ENCODE data around the gene JHY. TPM values are rescaled to one million over a fixed set of nuclear protein-coding genes. Genes with fewer than 3 reads are reported as not detected.

JHY gene
- total RNA-seq, 1 experiment from 2014 or later = 0.79 TPM

DNA sequence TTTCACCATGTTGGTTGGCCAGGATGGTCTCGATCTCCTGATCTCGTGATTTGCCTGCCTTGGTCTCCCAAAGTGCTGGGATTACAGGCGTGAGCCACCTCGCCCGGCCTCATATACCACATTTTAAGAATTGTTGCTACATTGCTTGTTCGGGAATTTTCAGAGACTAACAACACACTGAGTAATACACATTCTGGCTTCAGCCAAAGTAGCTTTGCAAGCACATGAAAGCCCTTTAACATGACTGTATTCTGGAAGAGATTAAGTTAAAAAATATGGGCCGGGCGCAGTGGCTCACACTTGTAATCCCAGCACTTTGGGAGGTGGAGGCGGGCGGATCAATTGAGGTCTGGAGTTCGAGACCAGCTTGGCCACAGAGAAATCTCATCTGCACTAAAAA is 29.3 kb upstream of the JHY start:
- Histone ChIP-seq H3K56ac (ENCODE audit: insufficient read length, low read depth, low read length) (no peak overlapping the region), H3K27me3 (ENCODE audit: insufficient read depth, low read length) (no peaks in the 10 kb centered on the region)

More for the DNA sequence above, 29.3 kb upstream of the JHY start:
- Histone ChIP-seq H3K23me2 (ENCODE audit: insufficient read length, low read depth, low read length, poor library complexity, severe bottlenecking) (no peaks in the 10 kb centered on the region), H3K4me1 (ENCODE audit: insufficient read depth, low read length) (peaks cover 5% of the 10 kb centered on the region), H2AFZ (ENCODE audit: low read length) (no peak overlapping the region), H2BK5ac (ENCODE audit: insufficient read length, low read length) (no peak overlapping the region), H2BK12ac (ENCODE audit: insufficient read length, low read depth, low read length) (no peak overlapping the region), H3K4ac (ENCODE audit: low read depth, low read length) (no peak overlapping the region), H2BK20ac (ENCODE audit: low read depth, low read length, poor library complexity, severe bottlenecking) (no peak overlapping the region), H4K8ac (replicated peaks; ENCODE audit: insufficient read length, low read depth, low read length) (no peak overlapping the region), H2BK120ac (ENCODE audit: low read depth, low read length, poor library complexity, severe bottlenecking) (no peak overlapping the region), H3K18ac (ENCODE audit: insufficient read length, low read depth, low read length) (no peak overlapping the region), H3K9me3 (ENCODE audit: control insufficient read depth, low read depth, low read length) (no peaks in the 10 kb centered on the region), H2AK5ac (ENCODE audit: insufficient read length, low read length) (no peak overlapping the region), H3K23ac (ENCODE audit: insufficient read length, low read depth, low read length) (no peak overlapping the region), H4K20me1 (ENCODE audit: control insufficient read depth, insufficient read depth, insufficient read length) (no peaks in the 10 kb centered on the region), H2BK15ac (ENCODE audit: low read depth, low read length) (no peak overlapping the region), H3K79me1 (ENCODE audit: insufficient read depth, low read depth, low read length, poor library complexity, severe bottlenecking) (no peaks in the 10 kb centered on the region), H3T11ph (ENCODE audit: low read length) (no peak overlapping the region), H3K9ac (ENCODE audit: extremely low read depth, insufficient read length, low read length) (no peak overlapping the region), H3K79me2 (ENCODE audit: insufficient read depth, low read length) (no peaks in the 10 kb centered on the region), H4K91ac (ENCODE audit: insufficient read length, low read depth, low read length) (no peak overlapping the region), H3K4me2 (ENCODE audit: insufficient read depth, insufficient read length, low read length) (no peak overlapping the region), H3K14ac (ENCODE audit: insufficient read depth, low read length) (no peak overlapping the region), H3K27ac (ENCODE audit: insufficient read length, low read depth, low read length) (no peak overlapping the region), H4K5ac (ENCODE audit: insufficient read length, low read depth, low read length) (no peak overlapping the region)
- Mint-ChIP-seq H3K4me3 (no peak overlapping the region), H3K27me3 (ENCODE audit: low read depth) (no peaks in the 10 kb centered on the region), H3K36me3 (ENCODE audit: insufficient read depth in 1 of 3, low read depth in 3 of 3) (no peaks in the 10 kb centered on the region), H3K27ac (no peak overlapping the region; a peak in 2 of 7 replicates), H3K9me3 (no peaks in the 10 kb centered on the region), H3K4me1 (peaks cover 23 to 27% of the 10 kb centered on the region in 2 experiments)
- TF ChIP-seq, protein P1, sequence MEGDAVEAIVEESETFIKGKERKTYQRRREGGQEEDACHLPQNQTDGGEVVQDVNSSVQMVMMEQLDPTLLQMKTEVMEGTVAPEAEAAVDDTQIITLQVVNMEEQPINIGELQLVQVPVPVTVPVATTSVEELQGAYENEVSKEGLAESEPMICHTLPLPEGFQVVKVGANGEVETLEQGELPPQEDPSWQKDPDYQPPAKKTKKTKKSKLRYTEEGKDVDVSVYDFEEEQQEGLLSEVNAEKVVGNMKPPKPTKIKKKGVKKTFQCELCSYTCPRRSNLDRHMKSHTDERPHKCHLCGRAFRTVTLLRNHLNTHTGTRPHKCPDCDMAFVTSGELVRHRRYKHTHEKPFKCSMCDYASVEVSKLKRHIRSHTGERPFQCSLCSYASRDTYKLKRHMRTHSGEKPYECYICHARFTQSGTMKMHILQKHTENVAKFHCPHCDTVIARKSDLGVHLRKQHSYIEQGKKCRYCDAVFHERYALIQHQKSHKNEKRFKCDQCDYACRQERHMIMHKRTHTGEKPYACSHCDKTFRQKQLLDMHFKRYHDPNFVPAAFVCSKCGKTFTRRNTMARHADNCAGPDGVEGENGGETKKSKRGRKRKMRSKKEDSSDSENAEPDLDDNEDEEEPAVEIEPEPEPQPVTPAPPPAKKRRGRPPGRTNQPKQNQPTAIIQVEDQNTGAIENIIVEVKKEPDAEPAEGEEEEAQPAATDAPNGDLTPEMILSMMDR (conservative IDR thresholded peaks at IDR 0.05) = no peak
- DNase-seq = no peak
- WGBS (ENCODE audit: extremely low coverage, insufficient read length, low lambda C conversion rate) = no CpG with 5 or more reads among the region's 11 CpGs
